B cell (primary cell): ENCODE measurements around the gene FOXN1. TPM values are rescaled to one million over a fixed set of nuclear protein-coding genes. Genes with fewer than 3 reads are reported as not detected.

Experiments used
- ATAC-seq: fragments of 200-7000 bp; cut with Tn5 transposase; one replicate; pipeline ENCODE4 v1.10.0; 2021; ENCODE audit warnings: low read depth, mild to moderate bottlenecking, moderate number of reproducible peaks, moderate library complexity
- CTCF ChIA-PET: fragments of 350-600 bp; sonication (Branson Sonifier 250); formaldehyde crosslinking; loops from one replicate; lab custom pipeline; 2021; ENCODE audit warnings: antibody characterized with exemption, inconsistent platforms; lab: Charles Lee
- POLR2A ChIA-PET: fragments of 350-600 bp; sonication (Branson Sonifier 250); formaldehyde crosslinking; loops from one replicate; lab custom pipeline; 2021; ENCODE audit warnings: antibody characterized with exemption; lab: Charles Lee
- DNase-seq: peaks from one replicate; pipeline ENCODE4 v3.0.0; 2013
- H2AFZ ChIP-seq: 2 replicates; pipeline ENCODE4 v1.6.1; 2012; ENCODE audit warnings: mild to moderate bottlenecking, low read depth, low read length; ENCODE audit not compliant: insufficient read depth, poor library complexity, severe bottlenecking
- H3K27ac ChIP-seq, 2 donors: 1 replicate in 1 of 2; 2 replicates in 1 of 2; pipeline ENCODE4 v1.5.1; 2012 to 2013; ENCODE audit warnings: low read length in 2 of 2, mild to moderate bottlenecking in 2 of 2, moderate library complexity in 1 of 2
- H3K27me3 ChIP-seq, 4 experiments: fragments of 200-600 bp in 1 of 4; sonication (generic) in 1 of 4; replicated peaks in 1 of 4; 1 replicate in 2 of 4; 2 replicates in 2 of 4; pipeline versions ENCODE4 v1.6.1 to v1.7.0; 2013 to 2016; ENCODE audit warnings: low read length in 3 of 4, mild to moderate bottlenecking in 2 of 4, mixed read lengths in 1 of 4, moderate library complexity in 1 of 4; ENCODE audit not compliant: insufficient read depth in 4 of 4, control insufficient read depth in 3 of 4; ENCODE audit errors: control extremely low read depth in 1 of 4
- H3K36me3 ChIP-seq, 2 experiments: replicated peaks in 1 of 2; 1 replicate in 1 of 2; 2 replicates in 1 of 2; pipeline versions ENCODE4 v1.6.1 to v1.7.1; 2013; ENCODE audit warnings: low read length in 1 of 2; ENCODE audit not compliant: insufficient read depth in 2 of 2, control insufficient read depth in 1 of 2; ENCODE audit errors: control extremely low read depth in 1 of 2, extremely low read depth in 1 of 2
- H3K4me1 ChIP-seq, 2 donors: fragments of 200-600 bp in 1 of 2; sonication (generic) in 1 of 2; 1 replicate in 1 of 2; 2 replicates in 1 of 2; pipeline versions ENCODE4 v1.5.1 to v1.6.1; 2013 to 2017; ENCODE audit warnings: low read length in 2 of 2; ENCODE audit not compliant: control insufficient read depth in 2 of 2, insufficient read depth in 2 of 2
- H3K4me2 ChIP-seq: replicated peaks from 2 replicates; pipeline ENCODE3; 2012; ENCODE audit warnings: mild to moderate bottlenecking, low read depth, low read length; ENCODE audit not compliant: poor library complexity, severe bottlenecking
- H3K4me3 ChIP-seq, 5 experiments: fragments of 200-600 bp in 1 of 5; sonication (generic) in 1 of 5; 1 replicate in 3 of 5; 2 replicates in 2 of 5; pipeline versions ENCODE4 v1.5.1 to v1.7.0; 2011 to 2016; ENCODE audit warnings: low read length in 4 of 5, mild to moderate bottlenecking in 4 of 5, low read depth in 2 of 5, control low read depth in 1 of 5, moderate library complexity in 1 of 5; ENCODE audit not compliant: insufficient read depth in 1 of 5; ENCODE audit errors: control extremely low read depth in 1 of 5, extremely low read depth in 1 of 5
- H3K79me2 ChIP-seq: fragments of 200-600 bp; sonication (generic); one replicate; pipeline ENCODE4 v1.6.0; 2016; ENCODE audit warnings: low read length; ENCODE audit not compliant: control insufficient read depth, insufficient read depth
- H3K9ac ChIP-seq: fragments of 200-600 bp; sonication (generic); 2 replicates; pipeline ENCODE4 v1.6.1; 2017; ENCODE audit warnings: mild to moderate bottlenecking, low read length, moderate library complexity
- H3K9me3 ChIP-seq, 3 donors: one replicate each; pipeline versions ENCODE4 v1.6.1 to v1.7.1; 2013; ENCODE audit warnings: low read length in 2 of 3; ENCODE audit not compliant: control insufficient read depth in 2 of 3, insufficient read depth in 1 of 3; ENCODE audit errors: control extremely low read depth in 1 of 3
- H4K20me1 ChIP-seq: 2 replicates; pipeline ENCODE4 v1.6.0; 2012; ENCODE audit warnings: mild to moderate bottlenecking, low read length; ENCODE audit not compliant: insufficient read depth, control insufficient read depth, poor library complexity, severe bottlenecking
- H3K27ac Mint-ChIP-seq: one replicate; pipeline ENCODE4 v1.8.0; 2021; ENCODE audit warnings: mixed read lengths
- H3K27me3 Mint-ChIP-seq: one replicate; pipeline ENCODE4 v1.8.0; 2021; ENCODE audit warnings: mixed read lengths
- H3K4me1 Mint-ChIP-seq: one replicate; pipeline ENCODE4 v1.8.0; 2021; ENCODE audit warnings: mixed read lengths
- H3K4me3 Mint-ChIP-seq: one replicate; pipeline ENCODE4 v1.8.0; 2021; ENCODE audit warnings: mixed read lengths
- H3K9me3 Mint-ChIP-seq: one replicate; pipeline ENCODE4 v1.8.0; 2022; ENCODE audit warnings: mixed read lengths; ENCODE audit not compliant: insufficient read depth
- CTCF ChIP-seq: fragments of 200-600 bp; IDR thresholded peaks from one replicate; pipeline ENCODE4 v1.8.0; 2022; ENCODE audit warnings: antibody characterized with exemption, mild to moderate bottlenecking
- EZH2 ChIP-seq: IDR thresholded peaks from 2 replicates; pipeline ENCODE4 v1.6.1; 2012; ENCODE audit warnings: borderline replicate concordance, low read depth, mild to moderate bottlenecking, moderate library complexity, low read length; ENCODE audit not compliant: insufficient read depth, poor library complexity, severe bottlenecking
- WGBS: methylation state at CpG from one replicate; pipeline ENCODE4 v1.1.5; 2013; ENCODE audit warnings: missing lambda C conversion rate; ENCODE audit not compliant: insufficient coverage; 5-methylcytosine and 5-hydroxymethylcytosine counted together
- intact Hi-C: fragments of 100-400 bp; cut with micrococcal nuclease; formaldehyde crosslinking; loops from one replicate; pipeline ENCODE4 v1.10.0; 2022
- polyA plus RNA-seq: library from polyadenylated mRNA; depleted of rRNA; stranded (reverse); fragments of >200 nt; gene quantifications from 2 replicates; pipeline ENCODE4 v1.2.3, GENCODE V29; 2012
- total RNA-seq, 2 donors: library from RNA; stranded (reverse); fragments of 120-200 nt in 1 of 2; gene quantifications; 1 replicate in 1 of 2; 2 replicates in 1 of 2; pipeline versions ENCODE4 v1.2.3 to v1.2.4, GENCODE V29; 2013 to 2022

Gene FOXN1
- total and polyA plus RNA-seq, 2 donors (not counting 1 experiment from before 2014, with no cell fraction given) = not detected

GRCh38 chr17:28466521-28467048 lies 39.6 kb upstream of the FOXN1 start:
- 75% methylated on average over 2 of the region's 5 CpGs for WGBS

More at GRCh38 chr17:28466521-28467048, 39.6 kb upstream of the FOXN1 start:
- intact Hi-C loops = no loop called here
- CTCF ChIA-PET = no interaction called here
- H3K36me3 ChIP-seq = no peaks in the 10 kb centered on the region
- ATAC-seq (no peak), DNase-seq (no peak)
- H3K4me3 ChIP-seq = no peak overlapping the region
- H3K9me3 ChIP-seq = no peaks in the 10 kb centered on the region
- Mint-ChIP-seq H3K27ac (no peak overlapping the region), H3K9me3 (no peaks in the 10 kb centered on the region), H3K4me3 (no peak overlapping the region), H3K4me1 (no peaks in the 10 kb centered on the region), H3K27me3 (peaks cover 46% of the 10 kb centered on the region)
- POLR2A ChIA-PET = no interaction called here
- no peaks in the 10 kb centered on the region for H3K4me1 ChIP-seq
- no peak overlapping the region for H2AFZ ChIP-seq
- H3K27me3 ChIP-seq = peaks cover 0 to 3% (median 0%) of the 10 kb centered on the region in 4 experiments
- no peaks in the 10 kb centered on the region for H3K79me2 ChIP-seq
- H3K9ac ChIP-seq = no peak overlapping the region
- no peaks in the 10 kb centered on the region for H4K20me1 ChIP-seq
- H3K27ac ChIP-seq = no peak overlapping the region
- no peak overlapping the region for H3K4me2 ChIP-seq
- TF ChIP-seq CTCF = no peak
- no peak for TF ChIP-seq EZH2
